ENCODE results near the gene SLC5A10.
A peak's percentile ranks its signal among the peaks of the same experiment; 100 is the strongest.
"Not testable (repeated sequence)": the region's sequence is repeated elsewhere in the genome, so short reads cannot be mapped to it uniquely, and the experiment has no call there.

The SLC5A10 gene

GRCh38 chr17:19062009-19062717 is 110.2 kb downstream of the SLC5A10 start:
- not testable (repeated sequence) for H3K27me3 Mint-ChIP-seq (ENCODE audit: low read depth); H3K4me3 Mint-ChIP-seq; H3K4me1 Mint-ChIP-seq; H3K9me3 Mint-ChIP-seq; H3K36me3 Mint-ChIP-seq (ENCODE audit: low read depth); H3K27ac Mint-ChIP-seq

- not testable (repeated sequence) for H3K4me1 Mint-ChIP-seq; H3K36me3 Mint-ChIP-seq (ENCODE audit: low read depth); H3K4me3 Mint-ChIP-seq; H3K27ac Mint-ChIP-seq; H3K27me3 Mint-ChIP-seq (ENCODE audit: low read depth); H3K9me3 Mint-ChIP-seq
Measured at GRCh38 chr17:19062718-19063325, 110.9 kb downstream of the SLC5A10 start.

GRCh38 chr17:19063326-19063956 is 111.5 kb downstream of the SLC5A10 start:
- not testable (repeated sequence) for H3K36me3 Mint-ChIP-seq (ENCODE audit: low read depth); H3K9me3 Mint-ChIP-seq; H3K27me3 Mint-ChIP-seq (ENCODE audit: low read depth); H3K4me1 Mint-ChIP-seq
- peak overlapping the region; percentile 74 to 80 (median 75) for H3K4me3 Mint-ChIP-seq
- H3K27ac Mint-ChIP-seq: peak overlapping the region; percentile 91 to 95 (median 94)

GRCh38 chr17:19064378-19064777 is 112.4 kb downstream of the SLC5A10 start:
- H3K27me3 Mint-ChIP-seq (ENCODE audit: low read depth); H3K4me3 Mint-ChIP-seq; H3K9me3 Mint-ChIP-seq; H3K27ac Mint-ChIP-seq; H3K4me1 Mint-ChIP-seq; H3K36me3 Mint-ChIP-seq (ENCODE audit: low read depth): not testable (repeated sequence)

GRCh38 chr17:19070318-19071168 is 118.6 kb downstream of the SLC5A10 start:
- not testable (repeated sequence) for H3K4me1 Mint-ChIP-seq; H3K4me3 Mint-ChIP-seq; H3K27ac Mint-ChIP-seq; H3K9me3 Mint-ChIP-seq; H3K36me3 Mint-ChIP-seq (ENCODE audit: low read depth); H3K27me3 Mint-ChIP-seq (ENCODE audit: low read depth)

Measured in nephron (organoid).